ENCODE measurements around the gene TEX28.

- TF ChIP-seq CTCF (conservative IDR thresholded peaks at IDR 0.05) = no peak
- no peak for TF ChIP-seq EZH2 (IDR thresholded peaks at IDR 0.05; ENCODE audit: low read depth)
Observed at GRCh38 chrX:154296731-154297130, 1.8 kb upstream of the TEX28 start.
